RPMI8226 (cell line): ENCODE measurements around the gene RAD51B.

Source experiments
- DNase-seq: peaks from one replicate; pipeline ENCODE4 v3.0.0-alpha.2; 2015

Gene RAD51B

DNA sequence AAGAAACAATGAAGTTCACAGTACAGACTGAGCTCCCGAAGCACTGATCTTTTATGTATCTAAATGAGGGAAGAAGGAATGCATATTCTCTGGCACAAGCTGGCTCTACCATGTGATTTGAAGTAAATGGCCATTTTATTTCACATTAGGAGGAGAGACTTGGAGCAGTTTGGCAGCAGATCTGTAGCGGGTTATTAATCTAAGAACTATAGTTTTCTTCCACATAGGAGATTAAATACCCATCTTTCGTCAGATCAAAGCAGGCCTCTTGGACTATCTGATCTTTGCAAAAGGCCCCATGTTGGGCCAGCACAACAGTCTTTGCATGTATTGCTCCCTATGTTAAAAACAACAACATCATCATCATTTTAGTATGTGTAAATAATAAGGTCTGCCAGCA is 495.5 kb downstream of the RAD51B start:
- no peak for DNase-seq

GRCh38 chr14:68316078-68316868 is 496.7 kb downstream of the RAD51B start:
- DNase-seq: no peak

- no peak for DNase-seq
These were observed 497.7 kb downstream of the RAD51B start for GRCh38 chr14:68317239-68317638.

DNA sequence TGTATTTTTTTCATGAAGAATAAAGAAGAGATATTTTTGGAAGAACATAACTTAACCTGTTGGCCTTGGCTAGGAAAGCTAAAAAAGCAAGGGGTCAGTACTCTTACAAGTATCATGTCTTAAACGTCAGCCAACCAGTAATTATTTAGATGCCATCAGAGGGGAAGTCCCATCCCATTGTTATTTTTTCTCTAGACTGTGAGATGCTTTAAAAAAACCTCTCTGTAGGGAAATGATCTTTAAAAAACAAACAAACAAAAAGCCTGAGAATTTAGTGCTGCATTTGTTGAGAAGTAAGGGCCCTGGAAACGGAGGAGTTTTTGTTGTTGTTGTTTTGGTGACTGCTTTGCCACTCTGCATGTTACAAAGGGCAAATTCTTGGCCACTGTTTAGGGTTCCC is 499.2 kb downstream of the RAD51B start:
- DNase-seq: no peak

DNA sequence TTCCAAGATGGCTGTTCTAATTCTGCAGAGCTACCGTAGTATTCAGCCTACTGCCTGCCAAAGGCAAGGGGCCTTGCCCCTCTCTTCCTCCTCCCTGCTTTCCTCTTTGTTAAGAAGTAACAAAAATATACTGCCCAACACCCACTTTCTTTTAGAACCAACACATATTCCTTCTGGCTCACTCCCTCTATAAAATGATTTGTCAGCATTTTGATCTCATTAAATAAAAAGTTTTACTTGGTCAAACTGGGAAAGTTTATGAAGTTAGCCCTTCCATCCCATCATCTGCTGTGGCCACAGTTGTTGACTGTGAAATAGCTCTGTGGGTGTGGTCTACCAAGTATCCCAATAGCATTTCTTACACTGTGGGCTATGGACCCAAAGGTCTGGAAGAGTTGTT is 500.9 kb downstream of the RAD51B start:
- no peak for DNase-seq

DNA sequence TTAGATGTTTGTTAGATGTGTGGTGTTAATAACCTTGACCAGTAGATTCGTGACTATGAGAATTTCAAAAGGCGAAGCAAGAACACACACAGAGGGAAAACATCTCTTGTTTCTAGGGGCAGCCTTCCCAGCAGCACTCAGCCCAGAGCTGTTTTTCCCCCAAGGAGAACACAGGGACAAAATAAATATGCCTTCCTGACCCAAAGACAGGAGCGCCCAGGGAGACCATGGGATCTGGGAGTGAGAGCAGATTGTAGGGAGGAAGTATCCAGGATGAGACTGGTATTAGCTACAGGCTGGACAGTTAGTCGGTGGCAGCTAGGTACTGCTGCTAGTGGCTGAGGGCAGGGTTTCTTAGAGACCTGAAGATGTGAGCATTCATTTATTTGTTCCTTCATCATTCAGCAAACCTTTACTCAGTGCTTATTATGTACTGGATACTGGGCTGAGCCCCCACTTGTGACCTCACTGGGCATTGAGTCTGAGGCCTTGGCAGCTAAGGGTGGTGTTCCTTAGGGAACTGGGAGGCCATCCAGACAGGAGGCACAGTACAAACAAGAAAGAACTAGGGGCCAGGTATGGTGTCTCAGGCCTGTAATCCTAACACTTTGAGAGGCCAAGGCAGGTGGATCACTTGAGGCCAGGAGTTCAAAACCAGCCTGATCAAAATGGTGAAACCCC is 503.5 kb downstream of the RAD51B start:
- DNase-seq: no peak

DNA sequence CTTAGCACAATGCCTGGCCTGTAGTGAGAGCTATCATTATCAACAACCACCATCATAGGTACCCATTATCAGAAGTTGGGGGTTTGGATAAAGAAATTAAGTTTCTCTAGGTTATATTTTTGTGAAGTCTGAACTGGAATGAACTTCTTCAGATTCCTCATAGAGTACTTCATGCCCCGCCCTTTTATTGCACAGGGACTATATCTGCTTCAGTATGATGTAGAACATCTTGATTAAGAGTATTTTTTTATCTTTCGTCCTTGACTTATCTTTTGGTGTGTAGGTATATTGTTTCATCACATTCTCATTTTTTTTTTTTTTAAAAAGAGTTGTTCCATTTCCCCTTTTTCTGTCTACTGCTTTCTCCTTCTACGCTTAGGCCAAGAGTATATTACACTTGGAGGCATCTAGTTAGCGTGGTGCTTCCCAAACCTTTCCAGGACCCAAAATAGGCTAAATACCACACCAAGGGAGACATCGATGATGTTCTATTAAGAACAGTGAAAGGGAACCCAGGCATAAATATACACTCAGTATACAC is 505.8 kb downstream of the RAD51B start:
- no peak for DNase-seq

DNA sequence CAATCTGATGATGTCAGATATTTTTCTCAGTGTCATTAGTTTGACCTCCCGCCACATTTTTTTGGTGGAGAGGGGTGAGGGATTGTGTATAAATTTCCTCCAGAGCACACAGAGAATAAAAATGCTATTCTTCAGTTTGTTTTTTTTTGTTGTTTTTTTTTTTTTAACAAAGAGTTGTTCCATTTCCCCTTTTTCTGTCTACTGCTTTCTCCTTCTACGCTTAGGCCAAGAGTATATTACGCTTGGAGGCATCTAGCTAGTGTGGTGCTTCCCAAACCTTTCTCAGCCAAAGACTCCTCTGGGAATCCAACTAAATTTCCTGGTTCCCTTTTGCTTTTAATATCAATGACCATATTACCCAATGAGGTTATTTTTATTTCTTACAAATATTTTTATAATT is 507.7 kb downstream of the RAD51B start:
- DNase-seq: no peak

DNA sequence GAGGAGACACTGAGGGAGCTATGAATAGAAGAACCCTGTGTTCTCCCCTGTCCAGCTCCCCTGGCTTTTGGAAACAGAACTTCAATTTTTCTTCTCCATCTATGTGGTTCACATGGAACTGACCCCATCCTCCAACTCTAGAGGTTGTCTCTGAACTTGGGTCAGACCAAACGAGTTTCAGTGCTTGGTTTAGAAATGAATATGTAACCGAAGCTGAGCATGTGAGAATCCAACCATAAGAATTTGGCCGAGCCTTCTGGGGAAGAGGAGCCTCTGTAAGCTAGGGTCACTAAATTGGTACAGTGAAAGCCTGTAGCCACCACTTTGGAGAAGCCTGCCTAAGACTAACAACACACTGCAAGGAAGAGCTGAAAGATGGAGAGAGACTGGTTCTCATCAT is 508.9 kb downstream of the RAD51B start:
- no peak for DNase-seq

GRCh38 chr14:68331426-68331825 is 511.8 kb downstream of the RAD51B start:
- DNase-seq: no peak

DNA sequence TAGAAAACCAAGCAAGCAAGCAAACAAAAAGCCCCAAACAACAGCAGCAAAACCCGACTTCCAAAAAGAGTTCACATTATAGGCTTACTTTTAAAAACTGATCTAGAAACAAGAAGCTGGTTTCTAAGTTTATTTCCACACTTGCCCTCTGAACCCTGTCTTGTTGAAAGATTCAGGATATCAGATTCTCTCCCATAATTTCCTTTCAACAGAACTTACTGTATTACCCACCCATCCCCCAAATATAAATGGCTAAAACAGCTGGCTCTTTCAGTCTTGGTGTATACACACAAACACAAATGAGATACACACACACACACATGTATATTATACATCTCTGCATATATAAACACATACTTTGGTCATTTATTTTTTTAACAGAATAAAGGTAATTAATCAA is 512.4 kb downstream of the RAD51B start:
- no peak for DNase-seq

DNA sequence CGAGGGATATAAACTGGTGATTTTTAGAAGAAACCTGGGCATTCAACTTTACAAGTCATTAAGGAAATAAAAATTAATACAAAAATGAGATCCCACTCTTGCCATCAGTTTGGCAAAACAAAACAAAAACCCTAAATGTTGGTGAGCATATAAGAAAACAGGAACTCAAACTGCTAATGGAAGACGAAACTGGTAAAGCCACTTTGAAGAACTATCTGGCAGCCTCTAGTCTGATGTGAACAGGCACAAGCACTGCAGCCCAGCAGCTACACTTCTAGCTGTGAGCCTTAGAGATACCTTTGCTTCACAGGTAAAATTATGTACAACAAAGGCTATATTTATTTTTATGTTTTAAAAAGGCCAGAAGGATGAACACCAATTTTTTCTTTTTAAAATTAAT is 513.7 kb downstream of the RAD51B start:
- DNase-seq: peak; percentile 4

DNA sequence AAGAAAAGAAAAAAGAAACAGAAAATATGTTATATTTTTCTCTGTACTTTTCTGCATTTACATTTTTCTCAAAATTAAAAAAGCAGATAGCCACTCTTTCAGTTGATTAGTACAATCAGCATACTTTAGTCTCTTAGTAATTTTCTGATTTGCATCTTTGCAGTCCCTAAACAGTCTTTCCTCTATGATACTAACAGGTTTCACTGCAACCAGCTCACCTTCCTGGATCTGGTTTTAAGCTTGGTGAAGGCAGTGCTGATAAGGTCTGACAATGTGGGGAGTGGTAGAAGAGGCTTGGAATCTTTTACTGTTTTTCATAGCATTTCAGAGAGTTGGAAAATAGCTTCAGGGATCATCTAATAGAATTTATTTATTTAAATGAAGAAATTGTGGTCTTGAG is 515.7 kb downstream of the RAD51B start:
- DNase-seq: no peak

GRCh38 chr14:68336165-68336564 is 516.6 kb downstream of the RAD51B start:
- no peak for DNase-seq

DNA sequence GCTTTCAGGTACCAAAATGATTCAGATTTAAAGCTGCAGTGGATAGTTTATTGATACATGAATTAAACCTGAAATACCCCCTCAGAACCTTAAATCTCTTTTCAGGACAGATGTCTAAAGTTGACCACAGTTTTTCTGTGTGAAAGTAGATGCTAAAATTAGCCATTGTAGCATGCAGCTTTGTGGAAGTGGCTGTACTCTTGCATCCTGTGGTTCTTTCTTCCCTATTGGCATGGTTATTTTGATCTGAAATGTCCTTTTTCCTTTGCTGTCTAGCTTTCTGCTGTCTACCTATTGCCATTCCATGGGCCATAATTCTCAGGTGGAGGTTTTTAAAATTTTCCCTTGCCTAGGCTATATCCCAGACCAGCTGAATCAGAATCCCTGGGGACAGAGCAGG is 517.7 kb downstream of the RAD51B start:
- peak; percentile 3 for DNase-seq

DNA sequence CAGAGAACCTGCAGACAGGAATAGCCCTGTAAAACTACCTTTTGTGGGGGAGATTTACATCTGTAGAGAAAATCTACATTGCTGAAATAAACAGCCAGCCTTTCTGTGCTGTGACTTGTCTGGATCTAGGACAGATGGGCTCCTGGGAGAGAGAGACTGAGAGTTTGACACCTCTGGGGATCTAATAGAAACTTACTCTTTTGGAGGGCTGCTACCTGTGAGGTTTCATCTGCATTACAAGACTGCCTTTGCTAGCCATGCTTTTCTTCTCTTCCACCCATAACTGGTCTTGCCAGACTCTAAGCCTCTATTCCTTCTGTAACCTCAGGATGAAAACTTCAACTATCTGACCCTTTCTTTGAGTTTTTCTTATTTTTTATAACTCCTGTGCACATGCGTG is 520.7 kb downstream of the RAD51B start:
- no peak for DNase-seq

DNA sequence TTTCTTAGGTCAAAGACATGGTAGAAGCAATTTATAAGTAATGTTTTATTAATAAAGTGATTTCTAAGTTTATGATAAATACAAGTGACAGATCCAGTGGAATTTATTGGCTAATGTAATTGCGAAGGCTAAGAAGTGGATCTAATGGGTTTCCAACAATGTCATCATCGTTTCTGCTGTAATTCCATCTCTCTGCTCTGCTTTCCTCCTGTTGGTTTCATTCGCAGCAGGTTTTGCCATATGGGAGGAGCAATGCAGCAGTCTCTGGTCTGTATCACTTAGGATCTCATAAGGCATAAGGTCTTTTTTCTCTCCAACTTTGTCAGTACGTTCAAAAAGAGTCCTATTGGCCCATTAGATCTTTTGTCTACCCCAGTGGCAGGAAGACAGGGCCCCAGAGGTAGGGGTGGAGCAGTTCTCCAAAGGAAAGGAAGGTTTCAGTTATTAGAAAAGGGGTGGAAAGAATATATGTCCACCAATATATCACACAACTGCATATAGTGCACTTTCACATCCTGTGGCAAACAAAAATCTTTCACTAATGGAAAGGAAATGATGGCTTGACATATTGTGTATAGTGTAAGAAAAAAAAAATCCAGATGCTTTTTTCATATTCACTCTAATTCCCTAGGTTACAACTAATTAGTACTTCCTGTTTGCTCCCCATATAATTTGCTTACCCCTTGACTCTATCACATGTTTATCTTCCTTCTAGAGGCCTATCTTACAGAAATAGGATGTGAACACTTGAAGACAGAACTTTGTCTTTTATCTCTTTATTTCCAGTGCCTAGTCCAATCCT is 522.0 kb downstream of the RAD51B start:
- DNase-seq: peak; percentile 59

DNA sequence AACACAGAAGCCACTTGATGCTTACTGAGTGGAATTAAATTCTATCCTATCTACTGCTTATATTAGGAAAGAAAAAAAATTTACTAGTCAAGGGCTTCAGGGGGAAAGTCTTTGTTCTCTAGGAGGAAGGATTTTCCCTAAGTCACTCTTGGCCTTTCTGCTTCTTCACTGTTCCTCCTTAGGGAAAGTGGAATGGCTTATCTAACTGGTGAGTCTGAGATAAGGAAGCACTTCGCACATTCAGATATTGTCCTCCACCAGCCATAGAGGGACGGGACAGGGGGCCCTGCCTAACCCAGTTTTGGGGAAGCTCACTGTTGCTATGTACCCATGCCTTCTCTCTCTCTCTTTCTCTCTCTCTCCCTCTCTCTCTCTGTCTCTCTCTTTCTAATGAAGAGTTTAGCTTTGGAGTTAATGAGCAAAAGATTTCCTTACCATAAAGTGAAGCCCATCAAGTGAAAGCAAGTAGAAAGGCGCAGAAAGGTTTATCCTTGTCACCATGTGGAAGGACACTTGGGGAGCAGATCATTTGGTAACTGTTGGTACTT is 522.7 kb downstream of the RAD51B start:
- DNase-seq: no peak

DNA sequence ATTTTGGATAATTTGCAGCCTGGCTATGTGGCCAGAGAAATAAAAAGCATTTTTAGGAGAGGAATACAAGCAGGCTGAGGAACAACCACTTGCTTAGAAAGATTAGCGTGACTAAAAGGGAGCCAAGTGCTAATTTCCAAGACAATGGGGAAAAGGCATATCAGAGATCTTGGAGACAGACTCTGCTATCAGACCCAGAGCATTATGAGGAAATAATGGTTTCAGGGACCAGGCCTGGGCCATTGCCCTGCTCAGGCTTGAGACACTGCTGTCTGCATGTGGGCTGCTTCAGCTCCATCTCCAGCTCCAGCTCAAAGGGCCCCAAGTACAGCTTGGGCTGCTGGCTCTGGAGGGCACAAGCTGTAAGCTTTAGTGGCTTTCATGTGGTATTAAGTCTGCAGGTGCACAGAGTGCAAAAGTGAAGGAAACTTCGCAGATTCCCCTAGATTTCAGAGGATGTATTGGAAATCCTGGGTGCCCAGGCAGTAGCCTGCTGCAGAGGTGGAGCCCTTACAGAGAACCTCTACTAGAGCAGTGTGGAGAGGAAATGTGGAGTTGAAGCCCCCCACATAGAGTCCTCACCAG is 524.0 kb downstream of the RAD51B start:
- DNase-seq: no peak

DNA sequence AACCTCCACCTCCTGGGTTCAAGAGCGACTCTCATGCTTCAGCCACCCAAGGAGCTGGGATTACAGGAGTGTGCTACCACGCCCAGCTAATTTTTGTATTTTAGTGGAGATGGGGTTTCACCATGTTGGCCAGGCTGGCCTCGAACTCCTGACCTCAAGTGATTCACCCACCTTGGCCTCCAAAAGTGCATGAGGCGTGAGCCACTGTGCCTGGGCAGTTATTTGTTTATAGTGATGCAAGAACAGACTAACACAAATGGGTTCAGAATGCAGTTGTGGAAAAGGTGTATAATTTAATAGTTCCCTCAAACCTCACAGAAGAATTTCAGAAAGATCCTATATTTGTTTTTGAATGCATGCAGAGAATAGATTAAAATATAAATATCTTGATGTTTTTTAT is 526.2 kb downstream of the RAD51B start:
- no peak for DNase-seq

DNA sequence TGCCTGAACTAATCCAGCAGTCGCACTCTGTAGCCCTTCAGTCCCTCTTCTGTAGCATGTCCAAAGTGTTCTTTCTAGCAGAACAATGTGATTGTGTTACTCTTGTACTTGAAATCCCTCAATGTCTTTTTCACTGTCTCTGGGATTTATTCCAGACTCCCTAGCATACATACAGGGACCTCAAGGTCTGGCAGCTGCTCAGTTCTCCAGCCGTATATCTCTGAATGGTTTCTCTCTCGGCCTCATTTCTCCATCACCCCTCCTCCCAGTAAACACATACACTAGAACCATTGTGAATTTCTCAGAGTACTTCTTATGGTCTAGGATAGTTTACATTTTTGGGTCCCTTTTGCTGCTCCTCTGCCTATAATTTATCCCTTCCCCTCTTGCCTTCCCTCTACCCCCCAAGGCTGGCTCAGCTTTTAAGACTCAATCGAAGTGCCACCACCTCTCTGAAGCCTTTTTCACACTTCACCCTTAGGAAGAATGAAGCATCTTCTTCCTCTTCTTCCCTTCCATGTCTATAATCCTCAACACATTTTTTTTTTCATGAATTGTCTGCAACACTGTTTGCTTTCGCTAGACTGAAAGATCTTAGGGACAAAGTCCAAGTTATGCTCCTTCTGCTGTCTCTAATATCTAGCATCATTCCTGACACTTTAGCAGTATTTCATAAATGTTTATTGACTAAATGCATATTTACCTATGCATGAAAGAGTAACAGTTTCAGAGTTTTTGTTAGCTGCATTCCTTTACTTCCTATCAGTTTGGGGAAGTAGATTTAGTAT is 527.2 kb downstream of the RAD51B start:
- DNase-seq: no peak
